ENCODE measurements around the gene GIPC2.
A peak's percentile ranks its signal among the peaks of the same experiment; 100 is the strongest.
"Not testable (repeated sequence)": the region's sequence is repeated elsewhere in the genome, so short reads cannot be mapped to it uniquely, and the experiment has no call there.

The GIPC2 gene

GRCh38 chr1:78095593-78095992 is 49.8 kb downstream of the GIPC2 start:
- DNase-seq (ENCODE audit: low spot score) = no peak

DNA sequence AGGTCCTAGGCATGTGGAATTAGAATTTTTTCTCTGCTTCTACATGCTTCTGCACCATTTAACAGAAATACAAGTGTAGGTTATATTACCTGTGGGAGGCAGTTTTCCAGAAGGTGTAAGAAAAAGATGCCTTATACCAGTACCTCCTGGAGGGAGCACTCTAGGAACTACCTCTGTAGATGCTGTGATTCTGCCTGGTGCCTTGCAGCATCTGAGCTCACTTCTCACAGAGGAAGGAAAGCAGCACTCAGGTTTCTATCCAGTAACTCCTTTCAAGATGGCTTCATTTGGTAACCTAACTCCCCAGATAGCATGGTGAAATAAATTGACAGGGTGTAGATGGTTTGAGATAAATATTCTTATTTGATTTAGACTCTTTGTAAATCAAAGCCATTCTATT is 50.3 kb downstream of the GIPC2 start:
- no peak for DNase-seq (ENCODE audit: low spot score)

DNA sequence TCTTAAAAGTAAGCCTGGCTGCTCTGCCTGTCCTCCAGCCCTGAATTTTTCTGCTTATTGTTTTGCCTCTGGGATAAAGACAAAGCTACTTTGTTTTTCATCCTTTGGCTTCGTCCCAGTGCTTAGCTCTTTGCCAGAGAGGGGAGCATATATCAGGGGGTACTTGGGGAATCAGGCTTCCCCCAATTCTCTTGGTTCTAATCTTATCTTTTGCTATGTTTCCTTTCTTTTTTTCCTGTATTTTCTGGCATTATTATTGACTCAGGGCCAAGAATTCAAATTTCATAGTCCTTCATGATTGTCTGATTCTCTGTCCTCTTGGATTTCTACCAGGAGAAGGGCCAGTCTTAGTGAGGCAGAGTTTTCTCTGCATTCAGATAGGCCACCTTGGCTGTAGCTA is 51.2 kb downstream of the GIPC2 start:
- no peak for DNase-seq (ENCODE audit: low spot score)

DNA sequence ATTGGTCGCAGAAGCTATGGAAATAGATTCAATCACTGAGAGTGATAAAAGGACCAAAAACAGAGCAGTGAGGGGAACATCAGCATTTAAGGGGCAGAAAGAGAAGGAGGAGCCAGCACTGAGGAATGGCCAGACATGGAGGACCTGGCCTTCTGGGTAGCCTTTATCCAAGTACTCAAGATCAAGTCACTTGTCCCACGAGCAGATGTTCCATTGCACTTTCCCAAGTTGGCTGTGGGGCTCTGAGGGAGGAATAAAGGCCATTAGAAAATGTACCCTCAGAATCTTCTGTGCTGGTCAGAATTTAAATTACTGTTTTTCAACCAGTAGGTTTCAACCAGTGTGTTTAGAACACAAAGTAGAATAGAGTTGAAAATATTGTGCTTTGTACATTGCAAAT is 55.3 kb downstream of the GIPC2 start:
- DNase-seq (ENCODE audit: low spot score) = no peak

- peak; percentile 16 for DNase-seq (ENCODE audit: low spot score)
These were observed 55.7 kb downstream of the GIPC2 start for GRCh38 chr1:78101514-78101913.

- no peak for DNase-seq (ENCODE audit: low spot score)
These were observed 56.3 kb downstream of the GIPC2 start for GRCh38 chr1:78102082-78102481.

DNA sequence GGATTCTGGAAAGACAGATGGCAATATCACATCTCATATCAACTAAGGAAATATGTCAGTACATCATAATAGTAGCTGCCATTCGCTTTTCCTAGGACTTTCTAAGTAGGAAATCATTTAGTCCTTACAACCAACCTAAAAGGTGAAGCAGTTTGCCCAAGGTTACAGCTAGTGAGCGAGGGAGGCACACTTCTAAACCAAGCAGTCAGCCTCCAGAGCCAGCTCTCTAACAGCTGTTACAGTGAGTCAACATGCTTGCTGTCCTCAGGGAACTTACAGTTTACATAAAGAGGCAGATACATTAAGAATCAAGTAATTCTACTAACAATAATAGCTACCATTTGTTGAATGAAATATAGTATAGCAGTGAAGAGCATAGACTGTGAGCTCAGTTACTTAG is 57.1 kb downstream of the GIPC2 start:
- DNase-seq (ENCODE audit: low spot score) = no peak

DNA sequence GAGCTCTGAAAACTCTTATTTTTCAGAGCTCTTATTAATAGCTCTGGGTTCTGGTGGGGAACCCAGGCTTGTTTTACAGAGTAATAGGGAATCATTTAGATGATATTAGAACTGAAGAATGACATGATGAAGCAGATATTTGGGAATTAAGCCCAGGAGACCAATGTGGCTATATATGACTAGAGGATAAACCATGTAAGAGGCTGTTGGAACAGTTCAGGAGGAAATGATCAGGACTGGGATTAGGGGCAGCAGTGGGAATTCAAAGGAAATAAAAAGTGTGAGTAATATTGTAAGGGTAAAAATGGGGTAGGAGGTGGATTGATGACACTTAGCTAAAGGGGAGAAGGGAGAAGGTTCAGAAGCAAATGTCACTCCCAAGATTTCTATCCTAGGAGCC is 58.6 kb downstream of the GIPC2 start:
- DNase-seq (ENCODE audit: low spot score) = no peak

DNA sequence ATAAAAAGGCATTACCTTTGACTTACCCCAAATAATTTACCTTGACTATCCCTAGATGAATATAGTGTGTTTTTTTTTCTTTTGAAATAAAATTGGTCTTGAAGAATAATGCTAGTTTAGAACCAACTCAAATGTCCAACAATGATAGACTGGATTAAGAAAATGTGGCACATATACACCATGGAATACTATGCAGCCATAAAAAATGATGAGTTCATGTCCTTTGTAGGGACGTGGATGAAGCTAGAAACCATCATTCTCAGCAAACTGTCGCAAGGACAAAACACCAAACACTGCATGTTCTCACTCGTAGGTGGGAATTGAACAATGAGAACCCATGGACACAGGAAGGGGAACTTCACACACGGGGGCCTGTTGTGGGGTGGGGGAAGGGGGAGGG is 63.9 kb downstream of the GIPC2 start:
- DNase-seq (ENCODE audit: low spot score) = not testable (repeated sequence)

DNA sequence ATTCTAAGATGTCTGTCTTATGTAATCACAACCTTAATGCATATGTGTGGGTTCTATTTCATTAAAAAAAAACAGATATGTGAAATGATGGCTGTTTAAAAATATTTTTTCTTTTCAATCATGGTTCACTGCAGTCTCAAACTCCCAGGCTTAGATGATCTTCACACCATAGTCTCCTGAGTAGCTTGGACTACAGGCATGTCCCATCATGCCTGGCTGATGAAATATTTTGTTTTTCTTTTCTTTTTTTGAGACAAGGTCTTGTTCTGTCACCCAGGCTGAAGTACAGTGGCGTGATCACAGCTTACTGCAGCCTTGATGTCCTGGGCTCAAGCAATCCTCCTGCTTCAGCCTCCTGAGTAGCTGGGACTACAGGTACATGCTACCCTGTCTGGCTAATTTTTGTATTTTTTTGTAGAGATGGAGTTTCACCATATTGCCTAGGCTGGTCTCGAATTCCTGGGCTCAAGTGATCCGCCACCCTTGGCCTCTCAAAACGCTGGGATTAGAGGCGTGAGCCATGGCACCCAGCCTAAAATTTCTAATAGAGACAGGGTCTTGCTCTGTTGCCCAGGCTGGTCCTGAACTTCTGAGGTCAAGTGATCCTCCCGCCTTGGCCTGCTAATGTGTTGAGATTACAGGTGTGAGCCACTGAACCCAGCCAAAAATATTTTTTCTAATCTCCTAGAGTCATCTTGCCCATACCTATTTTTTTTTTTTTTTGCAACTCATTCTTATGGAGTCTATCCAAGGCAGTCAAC is 67.6 kb downstream of the GIPC2 start:
- no peak for DNase-seq (ENCODE audit: low spot score)

DNA sequence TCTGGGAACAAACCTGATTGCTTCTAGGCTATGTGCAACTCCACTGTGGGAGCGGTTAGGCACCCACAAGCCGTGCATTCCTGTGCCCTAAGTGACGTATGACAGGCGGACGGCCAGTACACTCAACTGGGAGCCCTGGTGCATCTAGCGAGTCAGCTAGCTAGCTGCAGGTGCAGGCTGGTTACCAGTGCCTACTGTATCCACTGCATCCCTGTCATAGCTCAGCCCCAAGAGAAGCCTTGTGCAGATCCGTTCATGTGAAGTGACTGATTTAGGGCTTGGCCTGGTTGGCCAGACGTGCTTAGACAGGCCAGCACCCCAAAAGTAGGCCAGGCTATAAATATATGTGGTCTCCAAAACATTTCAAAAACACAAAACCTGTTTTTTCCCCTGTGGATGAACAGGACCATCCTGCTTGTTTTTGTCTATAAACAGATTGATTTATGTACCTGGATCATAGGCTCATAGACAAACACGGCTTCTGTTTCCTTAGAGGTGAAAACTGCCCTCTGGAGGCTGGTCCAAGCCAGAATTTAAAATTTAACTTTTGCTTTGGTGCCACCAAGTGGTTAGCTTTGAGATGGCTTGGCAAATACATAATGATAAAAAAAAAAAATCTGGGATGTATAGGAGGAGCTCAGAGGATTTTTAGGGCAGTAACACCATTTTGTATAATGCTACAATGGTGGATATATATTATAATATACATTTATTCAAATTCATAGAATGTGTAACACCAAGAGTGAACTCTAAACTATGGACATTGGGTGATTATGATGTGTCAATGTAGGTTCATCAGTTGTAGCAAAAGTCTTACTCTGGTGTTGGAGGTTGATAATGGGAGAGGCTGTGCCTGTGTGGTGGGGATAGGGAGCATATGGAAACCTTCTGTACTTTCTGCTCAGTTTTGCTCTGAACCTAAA is 68.5 kb downstream of the GIPC2 start:
- DNase-seq (ENCODE audit: low spot score) = peak; percentile 66

- DNase-seq (ENCODE audit: low spot score) = not testable (repeated sequence)
These were observed 74.7 kb downstream of the GIPC2 start for GRCh38 chr1:78120485-78120884.

DNA sequence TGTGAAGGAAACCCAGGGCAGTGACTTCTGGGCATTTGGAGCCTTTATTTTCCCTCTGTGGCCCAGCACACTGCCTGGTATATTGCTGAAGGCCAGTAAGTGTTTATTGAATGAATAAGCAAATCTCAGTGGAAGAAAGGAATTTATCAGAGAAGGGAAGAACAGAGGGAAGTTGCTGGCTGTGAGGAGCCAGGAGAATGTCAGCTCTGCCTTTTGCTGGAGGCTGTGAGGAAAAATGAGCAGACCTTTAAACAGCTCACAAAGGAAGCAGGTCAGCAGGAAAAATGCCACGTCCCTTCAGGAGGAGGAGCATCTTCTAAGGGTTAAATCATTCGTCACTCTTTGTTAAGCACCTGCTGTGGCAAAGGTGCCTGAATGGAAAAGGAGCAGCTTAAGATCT is 75.9 kb downstream of the GIPC2 start:
- peak; percentile 23 for DNase-seq (ENCODE audit: low spot score)

DNA sequence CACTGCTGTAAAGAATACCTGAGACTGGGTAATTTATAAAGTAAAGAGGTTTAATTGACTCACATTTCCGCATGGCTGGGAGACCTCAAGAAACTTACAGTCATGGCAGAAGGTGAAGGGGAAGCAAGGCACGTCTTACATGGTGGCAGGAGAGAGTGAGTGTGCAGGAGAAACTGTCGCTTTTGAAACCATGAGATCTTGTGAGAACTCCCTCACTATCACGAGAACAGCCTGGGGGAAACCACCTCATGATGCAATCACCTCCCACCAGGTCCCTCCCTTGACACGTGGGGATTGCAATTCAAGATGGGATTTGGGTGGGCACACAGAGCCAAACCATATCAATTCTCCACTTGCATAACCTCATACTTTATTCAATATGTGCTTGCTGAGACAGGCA is 76.6 kb downstream of the GIPC2 start:
- DNase-seq (ENCODE audit: low spot score) = no peak

DNA sequence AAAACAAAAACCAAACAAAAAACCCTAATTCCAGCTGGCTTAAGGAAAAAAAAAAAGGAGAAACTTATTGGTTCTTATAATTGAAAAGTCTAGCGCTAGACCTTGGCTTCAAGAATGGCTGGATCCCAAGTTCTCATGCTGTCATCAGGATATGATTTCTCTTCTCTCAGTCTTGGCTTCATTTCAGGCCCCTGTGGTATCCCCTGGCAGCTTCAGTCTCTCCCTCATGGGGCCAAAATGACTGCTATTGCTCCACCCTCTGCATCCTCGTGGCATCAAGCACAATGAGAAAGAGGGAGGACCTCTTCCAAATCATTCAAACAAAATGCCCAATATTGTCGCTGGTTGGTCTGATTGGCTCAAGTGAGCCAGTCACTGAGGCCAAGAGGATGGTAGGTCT is 80.7 kb downstream of the GIPC2 start:
- no peak for DNase-seq (ENCODE audit: low spot score)

GRCh38 chr1:78132174-78132947 is 86.6 kb downstream of the GIPC2 start:
- no peak for DNase-seq (ENCODE audit: low spot score)

- DNase-seq (ENCODE audit: low spot score) = no peak
These were observed 87.2 kb downstream of the GIPC2 start for GRCh38 chr1:78132948-78133322.

- DNase-seq (ENCODE audit: low spot score) = no peak
These were observed 90.9 kb downstream of the GIPC2 start for GRCh38 chr1:78136680-78137079.

GRCh38 chr1:78141531-78142231 is 95.9 kb downstream of the GIPC2 start:
- no peak for DNase-seq (ENCODE audit: low spot score)

- DNase-seq (ENCODE audit: low spot score) = no peak
These were observed 97.0 kb downstream of the GIPC2 start for GRCh38 chr1:78142736-78143135.

DNA sequence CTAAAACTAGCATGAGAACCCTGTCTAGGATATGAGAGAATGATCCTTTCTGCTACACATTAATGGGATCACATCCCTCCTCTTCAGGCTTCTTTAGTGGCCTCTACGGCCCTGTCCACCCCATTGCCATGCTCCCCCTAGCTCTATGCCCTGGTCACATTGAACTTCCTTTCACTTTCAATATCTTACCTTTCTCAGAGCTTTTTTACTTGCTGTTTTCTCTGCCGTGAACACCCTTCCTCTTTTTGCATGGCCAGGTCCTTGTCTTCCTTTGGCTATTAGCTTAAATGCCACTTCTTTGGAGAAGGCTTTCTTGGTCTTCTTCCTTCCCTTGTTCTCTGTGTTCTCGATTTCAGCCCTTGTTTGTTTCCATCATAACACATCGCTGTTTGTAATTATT is 97.4 kb downstream of the GIPC2 start:
- no peak for DNase-seq (ENCODE audit: low spot score)

GRCh38 chr1:78143673-78144072 is 97.9 kb downstream of the GIPC2 start:
- DNase-seq (ENCODE audit: low spot score) = no peak

All from iPS-NIHi11 (cell line).